Epithelial cell of esophagus (primary cell): ENCODE results near the gene PSORS1C2.

ENCODE experiments used
- DNase-seq: peaks from one replicate; pipeline ENCODE4 v3.0.0; 2010; ENCODE audit warnings: low read depth
- H3K4me3 ChIP-seq: 2 replicates; pipeline ENCODE4 v1.5.1; 2011; ENCODE audit warnings: mild to moderate bottlenecking, low read length, control low read depth
- CTCF ChIP-seq: IDR thresholded peaks from 2 replicates; pipeline ENCODE4 v1.5.1; 2011; ENCODE audit warnings: low read depth, mild to moderate bottlenecking, low read length, control low read depth, inconsistent platforms; ENCODE audit not compliant: insufficient read depth; ENCODE audit errors: missing control alignments

The PSORS1C2 gene

DNA sequence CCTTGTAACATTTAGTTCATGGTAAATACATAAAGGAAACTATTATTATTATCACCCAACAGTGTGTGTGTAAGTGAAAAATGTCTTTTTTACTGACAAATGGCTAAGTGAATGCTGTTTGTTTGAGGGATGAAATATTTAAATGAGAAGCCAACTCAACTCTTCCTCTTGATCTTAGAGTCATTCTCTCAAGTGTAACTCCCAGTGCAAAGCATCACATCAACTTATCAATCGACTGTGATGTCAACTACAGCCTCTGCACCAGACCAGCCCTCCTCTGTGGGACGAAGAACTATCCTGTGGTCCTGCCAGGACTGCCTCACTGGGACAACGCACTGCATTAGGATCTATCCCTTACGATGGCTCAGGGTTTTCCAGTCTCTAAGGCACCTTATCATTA, 31.8 kb downstream of the PSORS1C2 start:
- TF ChIP-seq CTCF = no peak
- H3K4me3 ChIP-seq = no peak overlapping the region
- DNase-seq = no peak

DNA sequence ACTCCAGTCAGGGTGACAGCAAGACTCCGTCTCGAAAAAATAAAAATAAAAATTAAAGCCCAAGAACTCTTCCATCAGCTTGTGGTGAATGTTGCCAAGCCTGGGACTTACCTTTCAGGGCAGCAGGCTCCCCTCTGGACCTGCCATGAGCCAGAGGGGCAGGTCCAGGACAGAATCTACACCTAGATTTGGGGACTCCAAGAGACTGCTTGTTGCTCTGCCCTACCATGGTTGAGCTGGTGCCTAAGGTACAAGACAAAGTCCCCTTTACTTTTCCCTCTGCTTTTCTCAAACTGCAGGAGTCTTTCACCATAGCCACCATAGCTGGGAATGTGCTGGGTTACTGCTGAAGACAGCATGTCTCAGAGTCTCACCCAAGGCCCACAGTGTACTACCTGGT, 35.7 kb downstream of the PSORS1C2 start:
- no peak overlapping the region for H3K4me3 ChIP-seq
- DNase-seq = no peak
- TF ChIP-seq CTCF = no peak

DNA sequence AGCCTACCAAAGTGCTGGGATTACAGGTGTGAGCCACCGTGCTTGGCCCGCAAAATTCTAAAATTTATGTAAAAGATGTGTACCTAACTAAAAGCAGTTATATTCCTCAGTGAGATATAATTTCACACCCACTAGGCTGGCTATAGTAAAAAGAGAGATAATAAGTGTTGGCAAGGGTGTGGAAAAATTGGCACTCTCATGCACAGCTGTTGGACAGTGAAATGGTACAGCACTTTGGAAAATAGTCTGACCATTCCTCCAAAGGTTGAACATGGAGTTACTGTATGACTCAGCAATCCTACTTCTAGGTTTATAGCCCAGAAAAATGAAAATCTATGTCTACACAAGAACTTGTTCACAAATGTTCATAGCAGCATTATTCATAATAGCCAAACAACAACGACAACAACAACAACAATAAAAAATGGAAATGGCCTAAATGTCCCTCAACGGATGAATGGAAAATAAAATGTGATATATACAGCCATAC, 40.4 kb downstream of the PSORS1C2 start:
- no peak overlapping the region for H3K4me3 ChIP-seq
- TF ChIP-seq CTCF = no peak
- DNase-seq = no peak

- no peak for DNase-seq
- no peak overlapping the region for H3K4me3 ChIP-seq
- no peak for TF ChIP-seq CTCF
Measured at GRCh38 chr6:31096656-31097055, 42.2 kb downstream of the PSORS1C2 start.

DNA sequence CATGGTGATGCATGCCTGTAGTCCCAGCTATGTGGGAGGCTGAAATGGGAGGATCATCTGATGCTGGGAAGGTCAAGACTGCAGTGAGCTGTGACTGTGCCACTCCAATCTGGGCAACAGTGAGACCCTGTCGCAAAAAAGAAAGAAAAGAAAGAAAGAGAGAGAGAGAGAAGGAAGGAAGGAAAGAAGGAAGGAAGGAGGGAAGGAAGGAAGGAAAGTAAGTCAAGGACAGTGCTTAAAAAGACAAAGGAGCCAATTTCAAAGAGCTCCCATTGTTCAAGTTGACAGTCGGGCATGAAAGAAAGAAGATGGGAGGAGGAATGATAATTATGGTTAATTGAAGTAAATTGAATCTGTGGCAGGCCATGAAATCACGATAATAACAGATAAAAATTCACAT, 42.7 kb downstream of the PSORS1C2 start:
- DNase-seq = no peak
- no peak for TF ChIP-seq CTCF
- H3K4me3 ChIP-seq = no peak overlapping the region

- TF ChIP-seq CTCF = no peak
- DNase-seq = peak; percentile 33
- no peak overlapping the region for H3K4me3 ChIP-seq
Measured at GRCh38 chr6:31094389-31094881, 44.4 kb downstream of the PSORS1C2 start.

- DNase-seq = no peak
- TF ChIP-seq CTCF = no peak
Measured at GRCh38 chr6:31092769-31093505, 45.9 kb downstream of the PSORS1C2 start.

More at GRCh38 chr6:31092769-31093505, 45.9 kb downstream of the PSORS1C2 start:
- H3K4me3 ChIP-seq = no peak overlapping the region
